ENCODE data around the gene FAM89B. TPM values are rescaled to one million over a fixed set of nuclear protein-coding genes. Genes with fewer than 3 reads are reported as not detected.

The FAM89B gene
- total and polyA plus RNA-seq, 2 of the 8 experiments (the other 6 are each of a cell fraction or from before 2014, with no cell fraction given): 15.8 to 32.4 TPM

DNA sequence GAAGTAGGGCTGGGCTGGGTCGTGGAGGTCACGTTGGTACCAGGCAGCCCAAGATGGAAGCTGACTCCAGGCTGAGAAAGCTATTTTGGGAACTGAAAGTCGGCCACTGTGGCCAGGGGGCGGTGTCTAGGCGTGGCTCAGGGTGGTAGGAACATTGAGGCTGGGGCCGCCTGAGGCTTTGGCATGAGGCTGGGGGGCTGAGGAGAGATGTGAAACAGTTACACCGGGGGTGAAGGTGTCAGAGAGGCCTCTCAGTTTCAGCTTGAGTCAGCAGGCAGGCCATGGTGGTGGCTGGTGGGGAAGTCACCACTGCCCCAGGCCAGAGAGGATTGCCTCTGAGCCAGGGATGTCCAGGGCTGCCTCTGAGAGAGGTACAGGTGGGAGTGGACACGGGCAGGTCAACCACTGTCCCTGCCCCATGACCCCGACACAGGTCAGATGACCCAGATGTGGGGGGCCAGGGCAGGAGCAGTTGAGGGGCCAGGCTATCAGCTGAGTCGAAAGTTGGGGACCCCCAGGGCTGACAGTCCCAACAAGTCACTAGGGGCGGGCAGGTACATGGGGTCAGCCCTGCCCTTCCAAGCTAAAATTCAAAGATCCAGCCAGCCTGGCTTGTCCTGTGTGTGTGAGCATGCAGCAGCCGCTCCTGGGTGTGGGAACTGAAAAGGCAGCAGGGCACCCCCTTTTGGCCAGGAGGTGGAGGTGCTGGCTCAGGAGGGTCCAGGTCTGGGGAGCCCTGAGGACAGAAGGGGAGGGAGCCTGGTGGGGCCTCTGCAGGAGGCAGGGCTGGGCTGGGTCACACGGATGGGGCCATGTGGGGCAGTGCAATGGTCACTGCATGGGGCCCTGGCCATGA is 16.1 kb downstream of the FAM89B start:
- no peak overlapping the region for H3K9ac ChIP-seq (replicated peaks in 1 of 4; ENCODE audit: extremely low read depth in 1 of 4, low read depth in 3 of 4, low read length in 3 of 4)
- peak overlapping the region in 1 of 2 experiments; percentile 18; a peak in 1 of 4 replicates for H3K4me2 ChIP-seq (ENCODE audit: insufficient read depth in 1 of 2, low read depth in 2 of 2, low read length in 2 of 2)
- DNase-seq (ENCODE audit: low read depth in 1 of 2, low spot score in 2 of 2) (no peak), FAIRE-seq (no peak)
- 72% methylated on average over 11 of the region's 13 CpGs; no CpG with 5 or more reads in 1 of the 2 experiments for WGBS, 2 experiments (ENCODE audit: extremely low coverage in 1 of 2, insufficient coverage in 1 of 2, insufficient read length in 1 of 2, insufficient replicate concordance in 2 of 2, low coverage in 1 of 2, low lambda C conversion rate in 2 of 2, missing lambda C conversion rate in 1 of 2)
- no peak overlapping the region for H4K5ac ChIP-seq (ENCODE audit: insufficient read length, low read depth, low read length)
- H2AFZ ChIP-seq (ENCODE audit: low read length): no peak overlapping the region
- no peak overlapping the region for H3K4me3 ChIP-seq (ENCODE audit: extremely low read depth in 1 of 4, insufficient read depth in 2 of 4, low read depth in 3 of 4, low read length in 4 of 4)
- peak overlapping the region; percentile 59; the same call in 1 of the 2 replicates for H4K8ac ChIP-seq (ENCODE audit: extremely low read depth, insufficient read depth, low read length)
- no peak overlapping the region for H3K27ac ChIP-seq (ENCODE audit: low read depth, low read length)
- H2BK20ac ChIP-seq (ENCODE audit: low read length): peak overlapping the region; percentile 86; the same call in 1 of the 2 replicates
- H3K9me3 ChIP-seq (ENCODE audit: insufficient read depth in 2 of 2, low read depth in 1 of 2, low read length in 1 of 2): no peaks in the 10 kb centered on the region
- no peak overlapping the region for H3K14ac ChIP-seq (ENCODE audit: insufficient read length)
- no peak overlapping the region for H3K18ac ChIP-seq (ENCODE audit: extremely low read depth, low read length)
- peak overlapping the region; percentile 65 for H4K91ac ChIP-seq (replicated peaks; ENCODE audit: insufficient read length, low read length)
- H3K4me1 ChIP-seq (replicated peaks in 1 of 4; ENCODE audit: control insufficient read depth in 3 of 4, insufficient read depth in 4 of 4, low read length in 3 of 4): peaks cover 3 to 31% (median 13%) of the 10 kb centered on the region in 4 experiments
- CTCF ChIA-PET (ENCODE audit: partially characterized antibody): interaction anchor here (0.6 to 14.5 kb wide), 23 partner anchors 10 to 446 kb away, joined by 3 to 227 read pairs (median 4); partner anchors contain the start of genes EHBP1L1, FAM89B, PCNX3 and ZNRD2
- no peak overlapping the region for H3K23ac ChIP-seq (ENCODE audit: insufficient read length)
- H3K4ac ChIP-seq (replicated peaks; ENCODE audit: insufficient read length, low read depth, low read length): no peak overlapping the region
- no peaks in the 10 kb centered on the region for H3K36me3 ChIP-seq (ENCODE audit: control insufficient read depth in 2 of 4, insufficient read depth in 4 of 4, low read length in 3 of 4)
- H2AK5ac ChIP-seq (ENCODE audit: low read depth, low read length): no peak overlapping the region
- H3K27me3 ChIP-seq (replicated peaks in 1 of 4; ENCODE audit: control insufficient read depth in 3 of 4, extremely low read depth in 1 of 4, insufficient read depth in 3 of 4, low read length in 3 of 4): peaks cover 27 to 57% (median 50%) of the 10 kb centered on the region in 4 experiments
- POLR2A ChIA-PET (ENCODE audit: partially characterized antibody): interaction anchor here (0.6 to 5.3 kb wide), 12 partner anchors 12 to 101 kb away, joined by 3 to 25 read pairs (median 4); partner anchors contain the start of genes EHBP1L1, FAM89B, MALAT1 and MAP3K11
- peaks cover 12% of the 10 kb centered on the region; the same call in 1 of the 2 replicates for H3K23me2 ChIP-seq (ENCODE audit: low read depth, low read length)
- no peaks in the 10 kb centered on the region for H3K79me2 ChIP-seq (ENCODE audit: control insufficient read depth in 1 of 2, insufficient read depth in 2 of 2, low read length in 2 of 2)
- no peak overlapping the region for H2BK120ac ChIP-seq (replicated peaks; ENCODE audit: low read depth, low read length)
- H4K20me1 ChIP-seq (replicated peaks in 1 of 2; ENCODE audit: control insufficient read depth in 1 of 2, insufficient read depth in 2 of 2, low read length in 2 of 2): peaks cover 0 to 2% of the 10 kb centered on the region in 2 experiments
- H3K79me1 ChIP-seq (ENCODE audit: low read depth, low read length): no peaks in the 10 kb centered on the region
- H2BK15ac ChIP-seq (ENCODE audit: low read length): 0 out of 2 replicates have a peak overlapping the region, but pooled peaks have one; percentile 61
- no peak overlapping the region for H2BK5ac ChIP-seq (ENCODE audit: low read depth, low read length)
- H2BK12ac ChIP-seq (ENCODE audit: low read depth, low read length): peak overlapping the region; percentile 85; the same call in 1 of the 2 replicates
- no peak overlapping the region for H3K56ac ChIP-seq (replicated peaks; ENCODE audit: insufficient read length, low read depth, low read length)
- TF ChIP-seq SIN3A (conservative IDR thresholded peaks at IDR 0.05 in 1 of 2, IDR thresholded peaks at IDR 0.05 in 1 of 2; ENCODE audit: low read depth in 1 of 2, low read length in 2 of 2): 0 out of 4 replicates have a peak, but pooled peaks of 1 of the 2 experiments have one; percentile 34
- TF ChIP-seq PHF8 (conservative IDR thresholded peaks at IDR 0.05; ENCODE audit: low read depth, low read length): no peak
- peak; percentile 11; the same call in 1 of the 2 replicates for TF ChIP-seq CREB1 (IDR thresholded peaks at IDR 0.05)
- 0 out of 2 replicates have a peak, but pooled peaks have one; percentile 0 for TF ChIP-seq SUZ12 (IDR thresholded peaks at IDR 0.05; ENCODE audit: low read length)
- TF ChIP-seq RAD21 (IDR thresholded peaks at IDR 0.05 in 1 of 2, conservative IDR thresholded peaks at IDR 0.05 in 1 of 2; ENCODE audit: low read depth in 2 of 2, low read length in 2 of 2): peak; percentile 58 to 71
- TF ChIP-seq TBP (IDR thresholded peaks at IDR 0.05; ENCODE audit: low read depth, low read length): no peak
- TF ChIP-seq BRCA1 (IDR thresholded peaks at IDR 0.05; ENCODE audit: low read depth, low read length): no peak
- no peak for TF ChIP-seq MAFK (IDR thresholded peaks at IDR 0.05; ENCODE audit: low read depth, low read length)

Data from H1 (cell line).